HEK293 (cell line): ENCODE results near the gene CYB5R4.
A peak's percentile ranks its signal among the peaks of the same experiment; 100 is the strongest.

Source experiments
- FEZF1 ChIP-seq: fragments of 450-650 bp; formaldehyde crosslinking; IDR thresholded peaks from 2 replicates; pipeline ENCODE4 v1.5.1; 2016; ENCODE audit warnings: missing biosample characterization, missing genetic modification characterization
- KLF16 ChIP-seq: fragments of 450-650 bp; formaldehyde crosslinking; IDR thresholded peaks from 2 replicates; pipeline ENCODE4 v1.5.1; 2017; ENCODE audit warnings: missing biosample characterization, missing genetic modification characterization
- MYNN ChIP-seq: fragments of 450-650 bp; formaldehyde crosslinking; IDR thresholded peaks from 2 replicates; pipeline ENCODE4 v1.5.1; 2016; ENCODE audit warnings: missing biosample characterization, missing genetic modification characterization, borderline replicate concordance
- PATZ1 ChIP-seq: fragments of 450-650 bp; formaldehyde crosslinking; IDR thresholded peaks from 2 replicates; pipeline ENCODE4 v1.5.1; 2016; ENCODE audit warnings: missing biosample characterization, missing genetic modification characterization
- REPIN1 ChIP-seq: fragments of 450-650 bp; formaldehyde crosslinking; IDR thresholded peaks from 2 replicates; pipeline ENCODE4 v1.5.1; 2017; ENCODE audit warnings: missing biosample characterization, missing genetic modification characterization, low read depth
- SP3 ChIP-seq: fragments of 450-650 bp; formaldehyde crosslinking; IDR thresholded peaks from 2 replicates; pipeline ENCODE4 v1.5.1; 2016; ENCODE audit warnings: missing biosample characterization, missing genetic modification characterization
- ZBTB6 ChIP-seq: fragments of 450-650 bp; formaldehyde crosslinking; IDR thresholded peaks from 2 replicates; pipeline ENCODE4 v1.5.1; 2017; ENCODE audit warnings: missing biosample characterization, missing genetic modification characterization
- ZNF140 ChIP-seq: fragments of 450-650 bp; formaldehyde crosslinking; IDR thresholded peaks from 2 replicates; pipeline ENCODE4 v1.5.1; 2016; ENCODE audit warnings: missing biosample characterization, missing genetic modification characterization
- ZNF26 ChIP-seq: fragments of 450-650 bp; formaldehyde crosslinking; IDR thresholded peaks from 2 replicates; pipeline ENCODE4 v1.5.1; 2016; ENCODE audit warnings: missing biosample characterization, missing genetic modification characterization
- ZNF266 ChIP-seq: fragments of 450-650 bp; formaldehyde crosslinking; IDR thresholded peaks from 2 replicates; pipeline ENCODE4 v1.5.1; 2016; ENCODE audit warnings: missing biosample characterization, missing genetic modification characterization, low read depth
- ZNF274 ChIP-seq, 2 experiments: fragments of 200-500 bp in 1 of 2; fragments of 450-650 bp in 1 of 2; sonication (Bioruptor generic) in 1 of 2; formaldehyde crosslinking in 1 of 2; IDR thresholded peaks; 2 replicates each; pipeline versions ENCODE4 v1.5.1 to v1.6.1; 2014 to 2016; ENCODE audit warnings: borderline replicate concordance in 1 of 2, inconsistent platforms in 1 of 2, low read length in 1 of 2, missing biosample characterization in 1 of 2, missing genetic modification characterization in 1 of 2
- ZNF311 ChIP-seq: fragments of 450-650 bp; formaldehyde crosslinking; IDR thresholded peaks from 2 replicates; pipeline ENCODE4 v1.5.1; 2017; ENCODE audit warnings: missing biosample characterization, missing genetic modification characterization, borderline replicate concordance
- ZNF391 ChIP-seq: fragments of 450-650 bp; formaldehyde crosslinking; IDR thresholded peaks from 2 replicates; pipeline ENCODE4 v1.5.1; 2016; ENCODE audit warnings: low read depth, missing biosample characterization, missing genetic modification characterization, borderline replicate concordance
- ZNF513 ChIP-seq: fragments of 450-650 bp; IDR thresholded peaks from 2 replicates; pipeline ENCODE4 v1.5.1; 2018; ENCODE audit warnings: missing biosample characterization, missing genetic modification characterization
- ZNF518A ChIP-seq: fragments of 450-650 bp; formaldehyde crosslinking; conservative IDR thresholded peaks from 2 replicates; pipeline ENCODE4 v1.5.1; 2016; ENCODE audit warnings: low read depth, missing biosample characterization, missing genetic modification characterization
- ZNF529 ChIP-seq: fragments of 450-650 bp; formaldehyde crosslinking; IDR thresholded peaks from 2 replicates; pipeline ENCODE4 v1.5.1; 2017; ENCODE audit warnings: missing genetic modification characterization, missing biosample characterization; ENCODE audit not compliant: insufficient replicate concordance
- ZNF560 ChIP-seq: fragments of 450-650 bp; formaldehyde crosslinking; IDR thresholded peaks from 2 replicates; pipeline ENCODE4 v1.5.1; 2017; ENCODE audit warnings: missing biosample characterization, missing genetic modification characterization, borderline replicate concordance
- ZNF629 ChIP-seq: fragments of 450-650 bp; formaldehyde crosslinking; IDR thresholded peaks from 2 replicates; pipeline ENCODE4 v1.5.1; 2017; ENCODE audit warnings: missing biosample characterization, missing genetic modification characterization
- ZNF664 ChIP-seq: fragments of 450-650 bp; formaldehyde crosslinking; IDR thresholded peaks from 2 replicates; pipeline ENCODE4 v1.5.1; 2016; ENCODE audit warnings: missing biosample characterization, missing genetic modification characterization
- ZNF704 ChIP-seq: fragments of 450-650 bp; formaldehyde crosslinking; IDR thresholded peaks from 2 replicates; pipeline ENCODE4 v1.5.1; 2016; ENCODE audit warnings: missing biosample characterization, missing genetic modification characterization
- ZNF776 ChIP-seq: fragments of 450-650 bp; formaldehyde crosslinking; IDR thresholded peaks from 2 replicates; pipeline ENCODE4 v1.5.0; 2017; ENCODE audit warnings: missing biosample characterization, missing genetic modification characterization, borderline replicate concordance
- ZNF785 ChIP-seq: fragments of 450-650 bp; formaldehyde crosslinking; IDR thresholded peaks from 2 replicates; pipeline ENCODE4 v1.5.1; 2016; ENCODE audit warnings: missing biosample characterization, missing genetic modification characterization
- ZSCAN16 ChIP-seq: fragments of 450-650 bp; formaldehyde crosslinking; IDR thresholded peaks from 2 replicates; pipeline ENCODE4 v1.5.1; 2016; ENCODE audit warnings: missing biosample characterization, missing genetic modification characterization

The CYB5R4 gene

GRCh38 chr6:83867527-83868161, 8.2 kb downstream of the CYB5R4 start (continued):
- TF ChIP-seq ZNF664 (tag by site-specific recombination) (no peak), ZNF785 (tag by site-specific recombination) (no peak), ZBTB6 (tag by site-specific recombination) (no peak), ZSCAN16 (tag by site-specific recombination) (peak; percentile 52; the same call in 1 of the 2 replicates), MYNN (no peak), ZNF274 (IDR thresholded peaks at IDR 0.05; ENCODE audit: low read length) (no peak), ZNF274 (tag by site-specific recombination; IDR thresholded peaks at IDR 0.05; ENCODE audit: borderline replicate concordance) (no peak), ZNF518A (tag by site-specific recombination) (peak; percentile 50; the same call in 1 of the 2 replicates), KLF16 (tag by site-specific recombination) (no peak), REPIN1 (tag by site-specific recombination) (0 out of 2 replicates have a peak, but pooled peaks have one; percentile 20), ZNF266 (no peak), ZNF776 (tag by site-specific recombination) (no peak), ZNF391 (tag by site-specific recombination) (peak; percentile 60; the same call in 1 of the 2 replicates), ZNF560 (tag by site-specific recombination) (no peak), ZNF529 (peak; percentile 90), ZNF704 (tag by site-specific recombination) (no peak), ZNF513 (tag by site-specific recombination) (peak; percentile 29; the same call in 1 of the 2 replicates), ZNF140 (tag by site-specific recombination) (no peak), ZNF311 (tag by site-specific recombination) (no peak; the same call in 1 of the 2 replicates), PATZ1 (tag by site-specific recombination) (no peak), SP3 (tag by site-specific recombination) (no peak), ZNF26 (peak; percentile 79), ZNF629 (tag by site-specific recombination) (peak; percentile 63; the same call in 1 of the 2 replicates), FEZF1 (tag by site-specific recombination) (no peak)
